Sigmoid colon (tissue), 4 donors: ENCODE data around the gene IPCEF1.

Source experiments
- EP300 ChIP-seq, 4 donors: sonication (generic); formaldehyde crosslinking; IDR thresholded peaks; one replicate each; pipeline ENCODE4 v1.6.1; 2017; ENCODE audit warnings: antibody characterized with exemption in 4 of 4
- POLR2AphosphoS5 ChIP-seq, 4 donors: sonication (generic); formaldehyde crosslinking; IDR thresholded peaks; one replicate each; pipeline ENCODE4 v1.6.1; 2017; ENCODE audit warnings: antibody characterized with exemption in 4 of 4

- TF ChIP-seq EP300 (IDR thresholded peaks at IDR 0.05): no peak
- TF ChIP-seq POLR2AphosphoS5 (IDR thresholded peaks at IDR 0.05): no peak
Observed at GRCh38 chr6:154353626-154354025, 3.0 kb downstream of the IPCEF1 start.
